ENCODE measurements around the gene PHF11.

- TF ChIP-seq POLR2A (IDR thresholded peaks at IDR 0.05; ENCODE audit: low read depth, low read length) (no peak), POLR2AphosphoS5 (IDR thresholded peaks at IDR 0.05; ENCODE audit: low read depth, low read length) (no peak), TAF1 (IDR thresholded peaks at IDR 0.05; ENCODE audit: low read depth, low read length) (no peak), PAX5 (IDR thresholded peaks at IDR 0.05; ENCODE audit: insufficient read depth, low read length, severe bottlenecking) (no peak), SPI1 (IDR thresholded peaks at IDR 0.05; ENCODE audit: low read depth, low read length) (no peak), POU2F2 (IDR thresholded peaks at IDR 0.05; ENCODE audit: low read depth, low read length) (no peak)
These were observed 65.3 kb downstream of the PHF11 start for GRCh38 chr13:49561062-49561410.
